ENCODE measurements around the gene GPR162. TPM values are rescaled to one million over a fixed set of nuclear protein-coding genes. Genes with fewer than 3 reads are reported as not detected.
A peak's percentile ranks its signal among the peaks of the same experiment; 100 is the strongest.

The GPR162 gene
- total RNA-seq, 2 experiments from 2014 or later = not detected

- ChIA-PET POLR2A (no interaction called here), CTCF (ENCODE audit: unreplicated experiment) (no interaction called here)
- no peaks in the 10 kb centered on the region for H3K79me2 ChIP-seq (ENCODE audit: insufficient read depth, low read depth, low read length)
- H3K27ac ChIP-seq (ENCODE audit: low read depth, low read length, poor library complexity, severe bottlenecking) = no peak overlapping the region
- no peaks in the 10 kb centered on the region for H4K20me1 ChIP-seq (ENCODE audit: insufficient read depth, low read length)
- H3K4me3 ChIP-seq (ENCODE audit: low read depth, low read length, poor library complexity, severe bottlenecking) = no peak overlapping the region
- peak overlapping the region; percentile 30; the same call in 1 of the 2 replicates for H3K4me2 ChIP-seq (ENCODE audit: low read length)
- peak; percentile 47 for DNase-seq (ENCODE audit: low spot score)
- H3K36me3 ChIP-seq (ENCODE audit: insufficient read depth, low read length) = no peaks in the 10 kb centered on the region
- H3K4me1 ChIP-seq (ENCODE audit: insufficient read depth, low read length, poor library complexity, severe bottlenecking) = peaks cover 26% of the 10 kb centered on the region
- TF ChIP-seq EZH2phosphoT487 (IDR thresholded peaks at IDR 0.05; ENCODE audit: borderline replicate concordance, low read depth, low read length) (no peak), CTCF (conservative IDR thresholded peaks at IDR 0.05; ENCODE audit: low read length) (no peak)
- intact Hi-C loops (cut with micrococcal nuclease; ENCODE audit: unreplicated experiment) = loop anchor here (5.0 kb wide), 2 partner anchors 45 to 270 kb away; partner anchors contain the start of gene IFFO1
- no peaks in the 10 kb centered on the region for H3K9me3 ChIP-seq (ENCODE audit: low read length)
- no peaks in the 10 kb centered on the region for H3K9me2 ChIP-seq (ENCODE audit: insufficient read depth, low read length)
- H2AFZ ChIP-seq (ENCODE audit: low read length) = no peak overlapping the region
- BruUV-seq (replicated peaks) = no TSS peak
Observed at GRCh38 chr12:6827437-6827911, 5.9 kb downstream of the GPR162 start.

- Histone ChIP-seq H4K20me1 (ENCODE audit: insufficient read depth, low read length) (no peaks in the 10 kb centered on the region), H3K9me2 (ENCODE audit: insufficient read depth, low read length) (no peaks in the 10 kb centered on the region), H2AFZ (ENCODE audit: low read length) (peak within 1 kb of the TSS; percentile 78; the same call in 1 of the 2 replicates), H3K4me2 (ENCODE audit: low read length) (peak within 1 kb of the TSS; percentile 79), H3K36me3 (ENCODE audit: insufficient read depth, low read length) (no peaks in the 10 kb centered on the region), H3K9me3 (ENCODE audit: low read length) (no peaks in the 10 kb centered on the region), H3K79me2 (ENCODE audit: insufficient read depth, low read depth, low read length) (no peaks in the 10 kb centered on the region), H3K4me1 (ENCODE audit: insufficient read depth, low read length, poor library complexity, severe bottlenecking) (peaks cover 26% of the 10 kb centered on the region), H3K27ac (ENCODE audit: low read depth, low read length, poor library complexity, severe bottlenecking) (no peak within 1 kb of the TSS), H3K4me3 (ENCODE audit: low read depth, low read length, poor library complexity, severe bottlenecking) (peak within 1 kb of the TSS; percentile 69)
- peak; percentile 21 for DNase-seq (ENCODE audit: low spot score)
- 0 out of 2 replicates have a peak, but pooled peaks have one; percentile 19 for TF ChIP-seq CTCF (conservative IDR thresholded peaks at IDR 0.05; ENCODE audit: low read length)
- TF ChIP-seq EZH2phosphoT487 (IDR thresholded peaks at IDR 0.05; ENCODE audit: borderline replicate concordance, low read depth, low read length) = 0 out of 2 replicates have a peak, but pooled peaks have one; percentile 49
- intact Hi-C loops (cut with micrococcal nuclease; ENCODE audit: unreplicated experiment) = loop anchor here (5.0 kb wide), 2 partner anchors 46 to 271 kb away; partner anchors contain the start of gene IFFO1
- BruUV-seq (replicated peaks) = no TSS peak
- ChIA-PET CTCF (ENCODE audit: unreplicated experiment) (no interaction called here), POLR2A (interaction anchor here (1.1 kb wide), 1 partner anchor 75 kb away, joined by 5 read pairs; the partner anchor contains the start of gene MLF2)
Observed at GRCh38 chr12:6827982-6828780, 6.6 kb downstream of the GPR162 start, which contains the start of gene P3H3. P3H3 (plus strand) TSS chr12:6828407; CDS start chr12:6828441, 34 bp downstream.
